WTC11 (cell line): ENCODE measurements around the gene TOGARAM2. TPM values are rescaled to one million over a fixed set of nuclear protein-coding genes. Genes with fewer than 3 reads are reported as not detected.

Source experiments
- ATAC-seq: fragments of 200-7000 bp; cut with Tn5 transposase; 2 replicates; pipeline ENCODE4 v1.10.0; 2021; ENCODE audit warnings: mild to moderate bottlenecking, moderate library complexity
- CTCF ChIA-PET: fragments of 300-600 bp; sonication (Branson Sonifier 250); formaldehyde crosslinking; loops from one replicate; lab custom pipeline; 2021; ENCODE audit warnings: antibody characterized with exemption; lab: Charles Lee
- POLR2A ChIA-PET: fragments of 350-600 bp; sonication (Branson Sonifier 250); formaldehyde crosslinking; loops from one replicate; lab custom pipeline; 2021; ENCODE audit warnings: antibody characterized with exemption; lab: Charles Lee
- DNase-seq: peaks from one replicate; pipeline ENCODE4 v3.0.0; 2021; ENCODE audit warnings: low spot score
- H3K27ac Mint-ChIP-seq: 2 replicates; pipeline ENCODE4 v1.8.0; 2021; ENCODE audit warnings: mixed read lengths
- H3K27me3 Mint-ChIP-seq: 2 replicates; pipeline ENCODE4 v1.8.0; 2021; ENCODE audit warnings: low read depth, mild to moderate bottlenecking, moderate library complexity, mixed read lengths
- H3K36me3 Mint-ChIP-seq: 2 replicates; pipeline ENCODE4 v1.8.0; 2021; ENCODE audit warnings: mixed read lengths
- H3K4me1 Mint-ChIP-seq: 2 replicates; pipeline ENCODE4 v1.8.0; 2022; ENCODE audit warnings: mixed read lengths
- H3K4me3 Mint-ChIP-seq: 2 replicates; pipeline ENCODE4 v1.8.0; 2021; ENCODE audit warnings: mild to moderate bottlenecking, moderate library complexity, mixed read lengths
- H3K9me3 Mint-ChIP-seq: 2 replicates; pipeline ENCODE4 v1.8.0; 2021; ENCODE audit warnings: mixed read lengths
- ATF1 ChIP-seq: sonication (generic); formaldehyde crosslinking; IDR thresholded peaks from 2 replicates; pipeline ENCODE4 v1.8.1; 2023; ENCODE audit warnings: mild to moderate bottlenecking, moderate library complexity, missing genetic modification reagents
- JUN ChIP-seq: sonication (generic); formaldehyde crosslinking; IDR thresholded peaks from 2 replicates; pipeline ENCODE4 v1.8.0; 2023; ENCODE audit warnings: mild to moderate bottlenecking, missing genetic modification reagents
- KAT7 ChIP-seq: sonication (generic); formaldehyde crosslinking; IDR thresholded peaks from 2 replicates; pipeline ENCODE4 v1.8.1; 2023; ENCODE audit warnings: missing genetic modification reagents, mild to moderate bottlenecking, borderline replicate concordance
- MXD4 ChIP-seq: fragments of 250-450 bp; sonication (Bioruptor Pico); IDR thresholded peaks from 2 replicates; pipeline ENCODE4 v1.8.0; 2021; ENCODE audit warnings: mild to moderate bottlenecking, moderate library complexity, borderline replicate concordance
- MYBL2 ChIP-seq: sonication (generic); formaldehyde crosslinking; IDR thresholded peaks from 2 replicates; pipeline ENCODE4 v1.8.1; 2023; ENCODE audit warnings: mild to moderate bottlenecking, moderate library complexity, missing genetic modification reagents
- SOX15 ChIP-seq: fragments of 250-450 bp; sonication (Bioruptor Pico); IDR thresholded peaks from 2 replicates; pipeline ENCODE4 v1.9.0; 2021; ENCODE audit warnings: mild to moderate bottlenecking
- ZBTB21 ChIP-seq: sonication (generic); formaldehyde crosslinking; IDR thresholded peaks from 2 replicates; pipeline ENCODE4 v1.8.1; 2023; ENCODE audit warnings: mild to moderate bottlenecking, missing genetic modification reagents, borderline replicate concordance
- ZNF219 ChIP-seq: sonication (generic); formaldehyde crosslinking; IDR thresholded peaks from 2 replicates; pipeline ENCODE4 v1.8.0; 2023; ENCODE audit warnings: missing genetic modification reagents, mild to moderate bottlenecking, borderline replicate concordance
- ZNF423 ChIP-seq: fragments of 250-450 bp; sonication (Bioruptor Pico); IDR thresholded peaks from 2 replicates; pipeline ENCODE4 v2.1.2; 2022; ENCODE audit warnings: mild to moderate bottlenecking, moderate library complexity
- total RNA-seq: library from RNA; stranded (reverse); gene quantifications from 3 replicates; pipeline ENCODE4 v1.2.3, GENCODE V29; 2021
- TF ChIP-seq, protein P1 (sequence below): fragments of 250-450 bp; sonication (Bioruptor Pico); conservative IDR thresholded peaks from 2 replicates; pipeline ENCODE4 v1.9.0; 2021; ENCODE audit warnings: mild to moderate bottlenecking
- TF ChIP-seq, protein P2 (sequence below): sonication (generic); formaldehyde crosslinking; IDR thresholded peaks from 2 replicates; pipeline ENCODE4 v1.8.1; 2023; ENCODE audit warnings: mild to moderate bottlenecking, missing genetic modification reagents, borderline replicate concordance
- TF ChIP-seq, protein P3 (sequence below): sonication (generic); formaldehyde crosslinking; IDR thresholded peaks from 2 replicates; pipeline ENCODE4 v1.8.0; 2022; ENCODE audit warnings: mild to moderate bottlenecking, missing genetic modification reagents
- TF ChIP-seq, protein P4 (sequence below): sonication (generic); formaldehyde crosslinking; IDR thresholded peaks from 2 replicates; pipeline ENCODE4 v1.8.1; 2022; ENCODE audit warnings: low read depth, mild to moderate bottlenecking, moderate library complexity, missing genetic modification reagents, borderline replicate concordance
- TF ChIP-seq, protein P5 (sequence below): sonication (generic); formaldehyde crosslinking; IDR thresholded peaks from 2 replicates; pipeline ENCODE4 v1.8.1; 2022; ENCODE audit warnings: missing genetic modification reagents, borderline replicate concordance
- TF ChIP-seq, protein P6 (sequence below): sonication (generic); formaldehyde crosslinking; IDR thresholded peaks from 2 replicates; pipeline ENCODE4 v1.8.0; 2022; ENCODE audit warnings: missing genetic modification reagents

TOGARAM2 gene
- total RNA-seq, 1 experiment from 2014 or later = 1.0 TPM

DNA sequence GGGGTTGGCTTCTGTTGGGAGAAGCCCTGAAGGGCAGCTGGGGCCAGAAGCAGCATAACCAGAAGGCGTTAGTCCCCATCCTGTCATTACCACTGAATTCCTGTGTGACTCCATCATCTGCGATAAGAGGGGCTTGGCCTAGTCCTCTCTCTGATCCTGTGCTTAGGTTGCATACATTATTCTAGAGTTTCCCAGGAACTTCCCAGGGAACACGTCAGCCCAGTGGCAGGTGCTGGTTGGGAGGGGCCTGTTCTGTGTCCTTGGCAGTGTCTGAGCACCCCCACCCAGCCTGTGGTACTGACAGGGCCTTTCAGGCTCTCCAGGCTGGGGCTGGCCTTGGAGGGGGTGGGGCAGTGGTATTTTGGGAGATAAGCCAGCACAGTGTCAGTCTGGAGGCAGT, 4.5 kb upstream of the TOGARAM2 start:
- Mint-ChIP-seq H3K27me3 (no peaks in the 10 kb centered on the region), H3K4me3 (no peak overlapping the region), H3K9me3 (no peaks in the 10 kb centered on the region)
- ATAC-seq = no peak
- DNase-seq = no peak
- POLR2A ChIA-PET = no interaction called here
- TF ChIP-seq, protein P1, sequence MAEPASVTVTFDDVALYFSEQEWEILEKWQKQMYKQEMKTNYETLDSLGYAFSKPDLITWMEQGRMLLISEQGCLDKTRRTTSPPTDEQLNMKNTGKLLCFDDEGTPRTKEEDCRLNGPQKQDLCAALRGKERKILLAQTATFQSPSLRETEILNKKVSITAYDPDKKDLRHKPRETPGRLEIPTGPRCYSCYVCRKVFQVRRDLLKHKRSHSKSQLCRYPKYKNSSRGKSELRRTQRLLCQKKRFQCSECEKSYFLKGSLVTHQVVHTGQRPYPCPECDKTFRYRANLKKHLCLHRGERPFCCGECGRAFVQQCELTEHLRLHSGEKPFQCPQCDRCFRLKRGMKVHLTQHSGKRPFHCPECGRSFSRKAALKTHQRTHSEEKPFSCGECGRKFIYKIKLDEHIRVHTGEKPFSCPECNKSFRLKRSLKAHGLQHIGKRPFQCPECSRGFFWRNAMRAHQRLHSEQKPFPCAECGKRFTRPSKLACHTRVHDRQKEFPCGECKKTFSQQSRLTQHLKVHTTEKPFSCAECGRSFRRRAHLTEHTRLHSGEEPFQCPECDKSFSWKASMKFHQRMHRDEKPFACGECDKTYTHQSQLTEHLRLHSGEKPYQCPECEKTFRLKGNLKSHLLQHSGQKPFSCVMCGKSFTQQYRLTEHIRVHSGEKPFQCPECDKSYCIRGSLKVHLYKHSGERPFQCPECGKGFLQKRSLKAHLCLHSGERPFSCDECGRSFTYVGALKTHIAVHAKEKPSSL (CRISPR knock-in tag) = no peak
- TF ChIP-seq, protein P2, sequence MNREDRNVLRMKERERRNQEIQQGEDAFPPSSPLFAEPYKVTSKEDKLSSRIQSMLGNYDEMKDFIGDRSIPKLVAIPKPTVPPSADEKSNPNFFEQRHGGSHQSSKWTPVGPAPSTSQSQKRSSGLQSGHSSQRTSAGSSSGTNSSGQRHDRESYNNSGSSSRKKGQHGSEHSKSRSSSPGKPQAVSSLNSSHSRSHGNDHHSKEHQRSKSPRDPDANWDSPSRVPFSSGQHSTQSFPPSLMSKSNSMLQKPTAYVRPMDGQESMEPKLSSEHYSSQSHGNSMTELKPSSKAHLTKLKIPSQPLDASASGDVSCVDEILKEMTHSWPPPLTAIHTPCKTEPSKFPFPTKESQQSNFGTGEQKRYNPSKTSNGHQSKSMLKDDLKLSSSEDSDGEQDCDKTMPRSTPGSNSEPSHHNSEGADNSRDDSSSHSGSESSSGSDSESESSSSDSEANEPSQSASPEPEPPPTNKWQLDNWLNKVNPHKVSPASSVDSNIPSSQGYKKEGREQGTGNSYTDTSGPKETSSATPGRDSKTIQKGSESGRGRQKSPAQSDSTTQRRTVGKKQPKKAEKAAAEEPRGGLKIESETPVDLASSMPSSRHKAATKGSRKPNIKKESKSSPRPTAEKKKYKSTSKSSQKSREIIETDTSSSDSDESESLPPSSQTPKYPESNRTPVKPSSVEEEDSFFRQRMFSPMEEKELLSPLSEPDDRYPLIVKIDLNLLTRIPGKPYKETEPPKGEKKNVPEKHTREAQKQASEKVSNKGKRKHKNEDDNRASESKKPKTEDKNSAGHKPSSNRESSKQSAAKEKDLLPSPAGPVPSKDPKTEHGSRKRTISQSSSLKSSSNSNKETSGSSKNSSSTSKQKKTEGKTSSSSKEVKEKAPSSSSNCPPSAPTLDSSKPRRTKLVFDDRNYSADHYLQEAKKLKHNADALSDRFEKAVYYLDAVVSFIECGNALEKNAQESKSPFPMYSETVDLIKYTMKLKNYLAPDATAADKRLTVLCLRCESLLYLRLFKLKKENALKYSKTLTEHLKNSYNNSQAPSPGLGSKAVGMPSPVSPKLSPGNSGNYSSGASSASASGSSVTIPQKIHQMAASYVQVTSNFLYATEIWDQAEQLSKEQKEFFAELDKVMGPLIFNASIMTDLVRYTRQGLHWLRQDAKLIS (CRISPR knock-in tag) = no peak
- TF ChIP-seq, protein P3, sequence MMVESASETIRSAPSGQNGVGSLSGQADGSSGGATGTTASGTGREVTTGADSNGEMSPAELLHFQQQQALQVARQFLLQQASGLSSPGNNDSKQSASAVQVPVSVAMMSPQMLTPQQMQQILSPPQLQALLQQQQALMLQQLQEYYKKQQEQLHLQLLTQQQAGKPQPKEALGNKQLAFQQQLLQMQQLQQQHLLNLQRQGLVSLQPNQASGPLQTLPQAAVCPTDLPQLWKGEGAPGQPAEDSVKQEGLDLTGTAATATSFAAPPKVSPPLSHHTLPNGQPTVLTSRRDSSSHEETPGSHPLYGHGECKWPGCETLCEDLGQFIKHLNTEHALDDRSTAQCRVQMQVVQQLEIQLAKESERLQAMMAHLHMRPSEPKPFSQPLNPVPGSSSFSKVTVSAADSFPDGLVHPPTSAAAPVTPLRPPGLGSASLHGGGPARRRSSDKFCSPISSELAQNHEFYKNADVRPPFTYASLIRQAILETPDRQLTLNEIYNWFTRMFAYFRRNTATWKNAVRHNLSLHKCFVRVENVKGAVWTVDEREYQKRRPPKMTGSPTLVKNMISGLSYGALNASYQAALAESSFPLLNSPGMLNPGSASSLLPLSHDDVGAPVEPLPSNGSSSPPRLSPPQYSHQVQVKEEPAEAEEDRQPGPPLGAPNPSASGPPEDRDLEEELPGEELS (CRISPR knock-in tag) = no peak
- TF ChIP-seq, protein P4, sequence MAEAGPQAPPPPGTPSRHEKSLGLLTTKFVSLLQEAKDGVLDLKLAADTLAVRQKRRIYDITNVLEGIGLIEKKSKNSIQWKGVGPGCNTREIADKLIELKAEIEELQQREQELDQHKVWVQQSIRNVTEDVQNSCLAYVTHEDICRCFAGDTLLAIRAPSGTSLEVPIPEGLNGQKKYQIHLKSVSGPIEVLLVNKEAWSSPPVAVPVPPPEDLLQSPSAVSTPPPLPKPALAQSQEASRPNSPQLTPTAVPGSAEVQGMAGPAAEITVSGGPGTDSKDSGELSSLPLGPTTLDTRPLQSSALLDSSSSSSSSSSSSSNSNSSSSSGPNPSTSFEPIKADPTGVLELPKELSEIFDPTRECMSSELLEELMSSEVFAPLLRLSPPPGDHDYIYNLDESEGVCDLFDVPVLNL (CRISPR knock-in tag) = no peak
- TF ChIP-seq KAT7 (no peak), JUN (CRISPR knock-in tag) (no peak), MYBL2 (CRISPR knock-in tag) (no peak), SOX15 (CRISPR knock-in tag) (no peak), MXD4 (no peak)
- TF ChIP-seq, all 79 proteins: peak for 0
- CTCF ChIA-PET = no interaction called here
- Mint-ChIP-seq H3K4me1 (no peaks in the 10 kb centered on the region), H3K36me3 (no peaks in the 10 kb centered on the region), H3K27ac (no peak overlapping the region)

DNA sequence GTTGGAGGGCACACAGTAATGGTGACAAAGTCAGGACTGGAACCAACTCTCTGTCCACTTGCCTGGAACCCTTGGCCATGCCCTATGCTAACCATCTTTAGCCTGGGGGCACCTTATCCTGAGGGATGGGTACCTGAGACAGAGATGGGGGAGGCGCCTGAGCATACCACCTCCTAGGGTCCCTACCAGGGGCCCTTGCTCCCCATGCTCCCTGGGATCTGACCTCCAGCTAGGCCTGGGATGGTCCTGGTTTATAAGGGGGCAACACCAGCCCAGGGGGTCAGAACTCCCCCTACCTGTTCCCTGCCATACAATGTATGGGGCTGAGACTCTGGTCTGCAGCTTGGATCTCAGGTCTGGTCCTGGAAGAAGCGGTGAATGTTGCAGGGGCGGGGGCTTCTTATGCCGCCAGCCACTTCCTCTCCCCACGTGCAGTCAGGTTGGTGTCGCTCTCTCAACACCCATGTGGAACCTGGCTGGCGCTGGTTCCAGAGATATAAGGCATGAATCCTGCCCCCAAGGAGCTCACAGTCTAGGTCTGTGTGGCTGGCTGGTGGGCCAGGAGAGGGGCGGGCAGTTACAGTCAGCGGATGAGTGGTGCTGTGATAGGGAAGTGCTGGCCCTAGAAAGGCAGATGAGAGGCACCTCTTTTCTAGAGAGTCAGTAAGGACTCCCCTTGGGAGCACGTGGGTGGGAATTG, 3.8 kb upstream of the TOGARAM2 start:
- H3K27ac Mint-ChIP-seq = no peak overlapping the region
- H3K4me3 Mint-ChIP-seq = no peak overlapping the region
- H3K4me1 Mint-ChIP-seq = no peaks in the 10 kb centered on the region
- no peak for DNase-seq
- no peak for ATAC-seq
- ChIA-PET CTCF (interaction anchor here (1.1 kb wide), 1 partner anchor 153 kb away, joined by 3 read pairs; no protein-coding TSS in a partner anchor), POLR2A (no interaction called here)
- H3K9me3 Mint-ChIP-seq = no peaks in the 10 kb centered on the region
- no peaks in the 10 kb centered on the region for H3K36me3 Mint-ChIP-seq
- no peaks in the 10 kb centered on the region for H3K27me3 Mint-ChIP-seq
- no peak for TF ChIP-seq ATF1
- TF ChIP-seq, protein P1 (CRISPR knock-in tag) = no peak
- TF ChIP-seq MYBL2 (CRISPR knock-in tag) = no peak
- no peak for TF ChIP-seq ZNF219 (CRISPR knock-in tag)
- TF ChIP-seq, protein P5, sequence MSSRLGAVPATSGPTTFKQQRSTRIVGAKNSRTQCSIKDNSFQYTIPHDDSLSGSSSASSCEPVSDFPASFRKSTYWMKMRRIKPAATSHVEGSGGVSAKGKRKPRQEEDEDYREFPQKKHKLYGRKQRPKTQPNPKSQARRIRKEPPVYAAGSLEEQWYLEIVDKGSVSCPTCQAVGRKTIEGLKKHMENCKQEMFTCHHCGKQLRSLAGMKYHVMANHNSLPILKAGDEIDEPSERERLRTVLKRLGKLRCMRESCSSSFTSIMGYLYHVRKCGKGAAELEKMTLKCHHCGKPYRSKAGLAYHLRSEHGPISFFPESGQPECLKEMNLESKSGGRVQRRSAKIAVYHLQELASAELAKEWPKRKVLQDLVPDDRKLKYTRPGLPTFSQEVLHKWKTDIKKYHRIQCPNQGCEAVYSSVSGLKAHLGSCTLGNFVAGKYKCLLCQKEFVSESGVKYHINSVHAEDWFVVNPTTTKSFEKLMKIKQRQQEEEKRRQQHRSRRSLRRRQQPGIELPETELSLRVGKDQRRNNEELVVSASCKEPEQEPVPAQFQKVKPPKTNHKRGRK (CRISPR knock-in tag) = no peak
- TF ChIP-seq ZBTB21 (CRISPR knock-in tag) = no peak
- TF ChIP-seq, protein P6, sequence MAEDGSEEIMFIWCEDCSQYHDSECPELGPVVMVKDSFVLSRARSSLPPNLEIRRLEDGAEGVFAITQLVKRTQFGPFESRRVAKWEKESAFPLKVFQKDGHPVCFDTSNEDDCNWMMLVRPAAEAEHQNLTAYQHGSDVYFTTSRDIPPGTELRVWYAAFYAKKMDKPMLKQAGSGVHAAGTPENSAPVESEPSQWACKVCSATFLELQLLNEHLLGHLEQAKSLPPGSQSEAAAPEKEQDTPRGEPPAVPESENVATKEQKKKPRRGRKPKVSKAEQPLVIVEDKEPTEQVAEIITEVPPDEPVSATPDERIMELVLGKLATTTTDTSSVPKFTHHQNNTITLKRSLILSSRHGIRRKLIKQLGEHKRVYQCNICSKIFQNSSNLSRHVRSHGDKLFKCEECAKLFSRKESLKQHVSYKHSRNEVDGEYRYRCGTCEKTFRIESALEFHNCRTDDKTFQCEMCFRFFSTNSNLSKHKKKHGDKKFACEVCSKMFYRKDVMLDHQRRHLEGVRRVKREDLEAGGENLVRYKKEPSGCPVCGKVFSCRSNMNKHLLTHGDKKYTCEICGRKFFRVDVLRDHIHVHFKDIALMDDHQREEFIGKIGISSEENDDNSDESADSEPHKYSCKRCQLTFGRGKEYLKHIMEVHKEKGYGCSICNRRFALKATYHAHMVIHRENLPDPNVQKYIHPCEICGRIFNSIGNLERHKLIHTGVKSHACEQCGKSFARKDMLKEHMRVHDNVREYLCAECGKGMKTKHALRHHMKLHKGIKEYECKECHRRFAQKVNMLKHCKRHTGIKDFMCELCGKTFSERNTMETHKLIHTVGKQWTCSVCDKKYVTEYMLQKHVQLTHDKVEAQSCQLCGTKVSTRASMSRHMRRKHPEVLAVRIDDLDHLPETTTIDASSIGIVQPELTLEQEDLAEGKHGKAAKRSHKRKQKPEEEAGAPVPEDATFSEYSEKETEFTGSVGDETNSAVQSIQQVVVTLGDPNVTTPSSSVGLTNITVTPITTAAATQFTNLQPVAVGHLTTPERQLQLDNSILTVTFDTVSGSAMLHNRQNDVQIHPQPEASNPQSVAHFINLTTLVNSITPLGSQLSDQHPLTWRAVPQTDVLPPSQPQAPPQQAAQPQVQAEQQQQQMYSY (CRISPR knock-in tag) = no peak
- no peak for TF ChIP-seq ZNF423
